Measurements from ENCODE around the gene COL5A1. TPM values are rescaled to one million over a fixed set of nuclear protein-coding genes. Genes with fewer than 3 reads are reported as not detected.

Gene COL5A1
- total and polyA plus RNA-seq, 4 donors: 12.2 to 169 (median 65.4) TPM

DNA sequence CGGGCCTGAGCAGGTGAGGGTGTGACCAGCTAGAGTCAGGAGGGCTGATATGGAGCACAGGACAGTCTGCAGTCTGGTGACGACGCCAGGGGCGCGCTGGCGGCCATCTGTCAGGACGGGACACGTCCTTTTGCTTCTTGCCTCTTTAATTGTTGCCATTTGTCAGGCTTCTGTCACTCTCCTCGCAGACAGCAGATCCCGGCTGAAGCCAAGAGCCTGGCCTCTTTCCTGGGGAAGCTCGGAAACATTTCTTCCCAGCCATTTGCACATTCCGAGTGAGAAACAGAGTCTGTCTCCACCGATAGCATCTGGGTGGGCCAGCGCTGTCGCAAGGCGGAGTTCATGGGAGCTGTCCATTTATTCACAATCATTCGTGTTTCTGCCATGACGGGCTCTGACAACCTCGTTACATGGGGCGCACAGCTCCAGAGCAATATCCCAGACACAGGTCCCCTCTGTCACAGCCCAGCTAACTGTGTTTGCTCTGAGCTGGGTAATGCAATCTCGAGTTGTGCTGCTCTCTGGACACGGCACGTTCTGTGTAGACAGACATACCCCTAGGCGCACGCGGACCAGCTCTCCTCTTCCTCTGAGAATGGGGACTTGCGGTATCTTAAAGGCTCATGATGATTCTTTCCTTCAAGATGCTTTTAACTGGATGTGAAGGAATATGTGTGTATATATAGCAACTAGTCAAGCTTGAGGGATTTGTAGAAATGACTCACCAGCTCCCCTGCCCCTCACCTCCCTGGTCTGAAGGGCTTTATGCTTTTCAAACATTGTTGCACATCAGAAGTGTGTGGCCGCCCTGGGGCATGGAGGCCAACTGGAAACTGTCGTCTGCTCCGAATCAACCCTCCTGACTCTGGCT is 133.7 kb downstream of the COL5A1 start:
- ATAC-seq (ENCODE audit: insufficient read depth, low FRiP score) (no peak), DNase-seq (peak; percentile 48 to 69 (median 61))
- Histone ChIP-seq H3K36me3 (ENCODE audit: control insufficient read depth in 4 of 4, insufficient read depth in 4 of 4, low read length in 4 of 4) (peaks cover 0 to 37% (median 8%) of the 10 kb centered on the region in 4 donors), H3K27me3 (ENCODE audit: control insufficient read depth in 3 of 3, insufficient read depth in 3 of 3, low read length in 2 of 3) (no peaks in the 10 kb centered on the region), H3K9ac (ENCODE audit: insufficient read depth in 1 of 2, low read length in 2 of 2) (no peak overlapping the region), H3K4me1 (ENCODE audit: control insufficient read depth in 5 of 5, insufficient read depth in 5 of 5, low read length in 5 of 5) (peaks cover 0 to 31% (median 17%) of the 10 kb centered on the region in 5 donors), H3K27ac (ENCODE audit: low read depth in 1 of 2, low read length in 1 of 2) (no peak overlapping the region), H3K9me3 (ENCODE audit: control insufficient read depth in 4 of 4, insufficient read depth in 3 of 4, low read length in 3 of 4) (no peaks in the 10 kb centered on the region), H3K4me3 (no peak overlapping the region)
- 77 to 90% methylated on average over 30 of the region's 30 CpGs for WGBS, 2 donors
- TF ChIP-seq, protein P1, sequence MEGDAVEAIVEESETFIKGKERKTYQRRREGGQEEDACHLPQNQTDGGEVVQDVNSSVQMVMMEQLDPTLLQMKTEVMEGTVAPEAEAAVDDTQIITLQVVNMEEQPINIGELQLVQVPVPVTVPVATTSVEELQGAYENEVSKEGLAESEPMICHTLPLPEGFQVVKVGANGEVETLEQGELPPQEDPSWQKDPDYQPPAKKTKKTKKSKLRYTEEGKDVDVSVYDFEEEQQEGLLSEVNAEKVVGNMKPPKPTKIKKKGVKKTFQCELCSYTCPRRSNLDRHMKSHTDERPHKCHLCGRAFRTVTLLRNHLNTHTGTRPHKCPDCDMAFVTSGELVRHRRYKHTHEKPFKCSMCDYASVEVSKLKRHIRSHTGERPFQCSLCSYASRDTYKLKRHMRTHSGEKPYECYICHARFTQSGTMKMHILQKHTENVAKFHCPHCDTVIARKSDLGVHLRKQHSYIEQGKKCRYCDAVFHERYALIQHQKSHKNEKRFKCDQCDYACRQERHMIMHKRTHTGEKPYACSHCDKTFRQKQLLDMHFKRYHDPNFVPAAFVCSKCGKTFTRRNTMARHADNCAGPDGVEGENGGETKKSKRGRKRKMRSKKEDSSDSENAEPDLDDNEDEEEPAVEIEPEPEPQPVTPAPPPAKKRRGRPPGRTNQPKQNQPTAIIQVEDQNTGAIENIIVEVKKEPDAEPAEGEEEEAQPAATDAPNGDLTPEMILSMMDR (IDR thresholded peaks at IDR 0.05; ENCODE audit: control extremely low read depth, extremely low read depth): no peak

- Histone ChIP-seq H3K27ac (ENCODE audit: low read depth in 1 of 2, low read length in 1 of 2) (no peak overlapping the region), H3K27me3 (ENCODE audit: control insufficient read depth in 3 of 3, insufficient read depth in 3 of 3, low read length in 2 of 3) (no peaks in the 10 kb centered on the region), H3K36me3 (ENCODE audit: control insufficient read depth in 4 of 4, insufficient read depth in 4 of 4, low read length in 4 of 4) (peaks cover 0 to 37% (median 9%) of the 10 kb centered on the region in 4 donors), H3K4me3 (no peak overlapping the region), H3K9ac (ENCODE audit: insufficient read depth in 1 of 2, low read length in 2 of 2) (no peak overlapping the region), H3K9me3 (ENCODE audit: control insufficient read depth in 4 of 4, insufficient read depth in 3 of 4, low read length in 3 of 4) (no peaks in the 10 kb centered on the region), H3K4me1 (ENCODE audit: control insufficient read depth in 5 of 5, insufficient read depth in 5 of 5, low read length in 5 of 5) (peaks cover 0 to 31% (median 17%) of the 10 kb centered on the region in 5 donors)
- TF ChIP-seq, protein P1 (IDR thresholded peaks at IDR 0.05; ENCODE audit: control extremely low read depth, extremely low read depth): no peak
- 60 to 77% methylated on average over 19 of the region's 19 CpGs for WGBS, 2 donors
- DNase-seq: peak; percentile 41 to 77 (median 74)
- ATAC-seq (ENCODE audit: insufficient read depth, low FRiP score): no peak
Measured at GRCh38 chr9:134776080-134776796, 134.6 kb downstream of the COL5A1 start.

DNA sequence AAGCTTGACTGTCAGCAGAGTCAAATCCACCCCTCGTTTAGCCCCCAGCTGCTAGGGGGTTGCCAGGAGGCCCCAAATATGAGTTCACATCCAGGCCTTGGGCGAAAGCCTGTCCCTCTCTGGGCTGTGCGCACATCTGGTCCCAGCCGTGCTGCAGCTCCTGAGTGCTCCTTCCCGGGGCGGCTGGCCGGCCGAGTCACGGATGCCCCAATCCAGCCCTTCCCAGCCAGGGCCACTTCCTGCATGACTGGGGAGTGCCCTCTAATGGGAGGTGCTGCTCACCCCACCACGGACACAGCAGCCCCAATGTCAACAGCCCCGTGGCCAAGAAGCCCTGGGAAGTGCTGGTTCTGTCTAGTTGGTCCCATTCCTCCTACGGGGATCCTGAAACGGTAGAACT is 135.6 kb downstream of the COL5A1 start:
- Histone ChIP-seq H3K4me1 (ENCODE audit: control insufficient read depth in 5 of 5, insufficient read depth in 5 of 5, low read length in 5 of 5) (peaks cover 0 to 31% (median 17%) of the 10 kb centered on the region in 5 donors), H3K9me3 (ENCODE audit: control insufficient read depth in 4 of 4, insufficient read depth in 3 of 4, low read length in 3 of 4) (no peaks in the 10 kb centered on the region), H3K36me3 (ENCODE audit: control insufficient read depth in 4 of 4, insufficient read depth in 4 of 4, low read length in 4 of 4) (peaks cover 0 to 33% (median 9%) of the 10 kb centered on the region in 4 donors), H3K9ac (ENCODE audit: insufficient read depth in 1 of 2, low read length in 2 of 2) (no peak overlapping the region), H3K4me3 (no peak overlapping the region), H3K27ac (ENCODE audit: low read depth in 1 of 2, low read length in 1 of 2) (no peak overlapping the region), H3K27me3 (ENCODE audit: control insufficient read depth in 3 of 3, insufficient read depth in 3 of 3, low read length in 2 of 3) (no peaks in the 10 kb centered on the region)
- no peak for ATAC-seq (ENCODE audit: insufficient read depth, low FRiP score)
- TF ChIP-seq, protein P1 (IDR thresholded peaks at IDR 0.05; ENCODE audit: control extremely low read depth, extremely low read depth): no peak
- WGBS, 2 donors: 91 to 94% methylated on average over 13 of the region's 13 CpGs
- no peak for DNase-seq

Measured in lung (tissue), 12 donors.